Gastrocnemius medialis (tissue), 4 donors: ENCODE data around the gene ARHGAP24. TPM values are rescaled to one million over a fixed set of nuclear protein-coding genes. Genes with fewer than 3 reads are reported as not detected.

Experiments
- ATAC-seq, 2 donors: fragments of 150-250 bp; one replicate each; pipeline ENCODE4 v1.9.1; 2016
- DNase-seq, 2 donors: peaks; one replicate each; pipeline ENCODE4 v3.0.0-alpha.2; 2019
- H3K27ac ChIP-seq, 4 donors: fragments of 200-600 bp; sonication (generic); 1 replicate in 1 of 4; 2 replicates in 3 of 4; pipeline ENCODE4 v1.5.1; 2016 to 2018; ENCODE audit warnings: mild to moderate bottlenecking in 2 of 4, moderate library complexity in 1 of 4
- H3K27me3 ChIP-seq, 3 donors: fragments of 200-600 bp; sonication (generic) in 2 of 3; 1 replicate in 1 of 3; 2 replicates in 2 of 3; pipeline versions ENCODE4 v1.5.1 to v1.6.0; 2016 to 2019; ENCODE audit warnings: mild to moderate bottlenecking in 1 of 3, moderate library complexity in 1 of 3
- H3K36me3 ChIP-seq, 2 donors: fragments of 200-600 bp; sonication (generic) in 1 of 2; one replicate each; pipeline ENCODE4 v1.5.1; 2017 to 2018
- H3K4me1 ChIP-seq, 2 donors: fragments of 200-600 bp; sonication (generic) in 1 of 2; one replicate each; pipeline ENCODE4 v1.5.1; 2016 to 2017; ENCODE audit warnings: mild to moderate bottlenecking in 2 of 2
- H3K4me3 ChIP-seq, 4 donors: fragments of 200-600 bp; sonication (generic) in 3 of 4; 1 replicate in 1 of 4; 2 replicates in 3 of 4; pipeline ENCODE4 v1.5.1; 2016 to 2019; ENCODE audit warnings: mild to moderate bottlenecking in 2 of 4
- H3K9me3 ChIP-seq, 3 donors: fragments of 200-600 bp; sonication (generic) in 2 of 3; 1 replicate in 1 of 3; 2 replicates in 2 of 3; pipeline ENCODE4 v1.5.1; 2016 to 2019
- CTCF ChIP-seq, 5 experiments: fragments of 450-650 bp in 3 of 5; fragments of 200-600 bp in 2 of 5; sonication (generic) in 2 of 5; IDR thresholded peaks in 4 of 5; conservative IDR thresholded peaks in 1 of 5; 1 replicate in 4 of 5; 2 replicates in 1 of 5; pipeline ENCODE4 v1.5.1; 2016 to 2019; ENCODE audit warnings: antibody characterized with exemption in 5 of 5, mild to moderate bottlenecking in 3 of 5, moderate library complexity in 3 of 5
- POLR2A ChIP-seq, 2 donors: fragments of 450-650 bp; IDR thresholded peaks; one replicate each; pipeline ENCODE4 v1.6.1; 2017; ENCODE audit warnings: antibody characterized with exemption in 2 of 2, mild to moderate bottlenecking in 2 of 2, moderate library complexity in 2 of 2
- in situ Hi-C, 4 donors: fragments of 200-750 bp; cut with MboI; loops; one replicate each; pipeline versions ENCODE4 v1.15.0 to v1.8.0; 2017; ENCODE audit warnings: low sequenced_read_pairs in 4 of 4
- intact Hi-C: fragments of 100-400 bp; cut with DNase I; formaldehyde crosslinking; loops from one replicate; pipeline ENCODE4 v1.15.1; 2023; ENCODE audit warnings: low total_unique reads
- total RNA-seq, 4 donors: library from RNA; depleted of rRNA; stranded (reverse); fragments of >200 nt; gene quantifications; one replicate each; pipeline versions ENCODE4 v1.1.0 to v1.2.3, GENCODE V29; 2016

ARHGAP24 gene
- total RNA-seq, 4 donors from 2014 or later, result 2.8 to 7.8 (median 5.3) TPM

- Histone ChIP-seq H3K4me1 (no peaks in the 10 kb centered on the region), H3K27ac (no peak overlapping the region), H3K9me3 (no peaks in the 10 kb centered on the region), H3K36me3 (no peaks in the 10 kb centered on the region), H3K27me3 (no peaks in the 10 kb centered on the region), H3K4me3 (no peak overlapping the region)
- ATAC-seq, result no peak
- DNase-seq, result no peak
- in situ Hi-C loops (no loop called here), intact Hi-C loops (no loop called here)
- TF ChIP-seq POLR2A (IDR thresholded peaks at IDR 0.05) (no peak), CTCF (IDR thresholded peaks at IDR 0.05 in 4 of 5, conservative IDR thresholded peaks at IDR 0.05 in 1 of 5) (no peak)
Measured at GRCh38 chr4:85883180-85883579, 408.2 kb downstream of the ARHGAP24 start.

- no peak for TF ChIP-seq CTCF (IDR thresholded peaks at IDR 0.05 in 4 of 5, conservative IDR thresholded peaks at IDR 0.05 in 1 of 5)
- no peak for TF ChIP-seq POLR2A (IDR thresholded peaks at IDR 0.05)
- no peaks in the 10 kb centered on the region for H3K4me1 ChIP-seq
- no peak overlapping the region for H3K4me3 ChIP-seq
- no peaks in the 10 kb centered on the region for H3K9me3 ChIP-seq
- DNase-seq (no peak), ATAC-seq (no peak)
- H3K27ac ChIP-seq, result no peak overlapping the region
- in situ Hi-C loops (no loop called here), intact Hi-C loops (no loop called here)
- H3K36me3 ChIP-seq, result no peaks in the 10 kb centered on the region
- no peaks in the 10 kb centered on the region for H3K27me3 ChIP-seq
Measured at GRCh38 chr4:85884251-85884650, 409.3 kb downstream of the ARHGAP24 start.

GRCh38 chr4:85886665-85887064, 411.7 kb downstream of the ARHGAP24 start:
- TF ChIP-seq POLR2A (IDR thresholded peaks at IDR 0.05) (no peak), CTCF (IDR thresholded peaks at IDR 0.05 in 4 of 5, conservative IDR thresholded peaks at IDR 0.05 in 1 of 5) (no peak)
- Histone ChIP-seq H3K4me3 (no peak overlapping the region), H3K9me3 (no peaks in the 10 kb centered on the region), H3K27me3 (no peaks in the 10 kb centered on the region), H3K27ac (no peak overlapping the region), H3K4me1 (no peaks in the 10 kb centered on the region), H3K36me3 (no peaks in the 10 kb centered on the region)
- intact Hi-C loops, result no loop called here
- no peak for ATAC-seq
- DNase-seq, result no peak
- in situ Hi-C loops, result no loop called here

- H3K27me3 ChIP-seq, result no peaks in the 10 kb centered on the region
- DNase-seq, result no peak
- H3K4me1 ChIP-seq, result no peaks in the 10 kb centered on the region
- no peaks in the 10 kb centered on the region for H3K9me3 ChIP-seq
- no peaks in the 10 kb centered on the region for H3K36me3 ChIP-seq
- in situ Hi-C loops, result no loop called here
- no peak overlapping the region for H3K4me3 ChIP-seq
- ATAC-seq, result no peak
- H3K27ac ChIP-seq, result no peak overlapping the region
- intact Hi-C loops, result no loop called here
- no peak for TF ChIP-seq CTCF (IDR thresholded peaks at IDR 0.05 in 4 of 5, conservative IDR thresholded peaks at IDR 0.05 in 1 of 5)
Measured at GRCh38 chr4:85889314-85889713, 414.4 kb downstream of the ARHGAP24 start.

GRCh38 chr4:85895755-85896154, 420.8 kb downstream of the ARHGAP24 start:
- no peak overlapping the region for H3K27ac ChIP-seq
- DNase-seq, result no peak
- peaks cover 0 to 4% of the 10 kb centered on the region in 2 donors for H3K4me1 ChIP-seq
- H3K36me3 ChIP-seq, result no peaks in the 10 kb centered on the region
- in situ Hi-C loops, result no loop called here
- TF ChIP-seq POLR2A (IDR thresholded peaks at IDR 0.05) (no peak), CTCF (IDR thresholded peaks at IDR 0.05 in 4 of 5, conservative IDR thresholded peaks at IDR 0.05 in 1 of 5) (no peak)
- H3K27me3 ChIP-seq, result no peaks in the 10 kb centered on the region
- intact Hi-C loops, result no loop called here
- ATAC-seq, result no peak
- no peaks in the 10 kb centered on the region for H3K9me3 ChIP-seq
- no peak overlapping the region for H3K4me3 ChIP-seq
